ENCODE results near the gene VTCN1. TPM values are rescaled to one million over a fixed set of nuclear protein-coding genes. Genes with fewer than 3 reads are reported as not detected.
"Not testable (repeated sequence)": the region's sequence is repeated elsewhere in the genome, so short reads cannot be mapped to it uniquely, and the experiment has no call there.

The VTCN1 gene
- total RNA-seq, 2 donors from 2014 or later: not detected

DNA sequence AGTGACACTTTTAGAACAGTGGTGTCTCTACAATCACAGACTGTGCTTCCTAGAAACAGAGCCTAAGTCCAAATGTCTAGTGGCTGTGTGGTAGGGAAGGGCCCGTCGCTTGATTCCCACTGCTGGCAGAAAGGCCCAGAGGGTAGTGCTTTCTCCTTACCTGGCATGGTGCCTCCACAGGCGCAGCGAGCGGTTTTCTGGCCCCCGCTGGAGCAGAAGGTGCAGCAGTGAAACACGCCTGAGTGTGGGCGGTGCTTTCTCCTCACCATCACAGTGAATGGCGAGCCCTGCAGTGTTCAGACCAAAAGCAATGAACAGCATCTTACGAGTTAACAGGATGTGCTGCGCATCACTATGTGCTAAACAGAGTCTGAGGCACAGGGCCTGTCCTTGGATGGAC, 97.5 kb downstream of the VTCN1 start:
- intact Hi-C loops (cut with DNase I): no loop called here
- no peak for DNase-seq (ENCODE audit: low spot score)

DNA sequence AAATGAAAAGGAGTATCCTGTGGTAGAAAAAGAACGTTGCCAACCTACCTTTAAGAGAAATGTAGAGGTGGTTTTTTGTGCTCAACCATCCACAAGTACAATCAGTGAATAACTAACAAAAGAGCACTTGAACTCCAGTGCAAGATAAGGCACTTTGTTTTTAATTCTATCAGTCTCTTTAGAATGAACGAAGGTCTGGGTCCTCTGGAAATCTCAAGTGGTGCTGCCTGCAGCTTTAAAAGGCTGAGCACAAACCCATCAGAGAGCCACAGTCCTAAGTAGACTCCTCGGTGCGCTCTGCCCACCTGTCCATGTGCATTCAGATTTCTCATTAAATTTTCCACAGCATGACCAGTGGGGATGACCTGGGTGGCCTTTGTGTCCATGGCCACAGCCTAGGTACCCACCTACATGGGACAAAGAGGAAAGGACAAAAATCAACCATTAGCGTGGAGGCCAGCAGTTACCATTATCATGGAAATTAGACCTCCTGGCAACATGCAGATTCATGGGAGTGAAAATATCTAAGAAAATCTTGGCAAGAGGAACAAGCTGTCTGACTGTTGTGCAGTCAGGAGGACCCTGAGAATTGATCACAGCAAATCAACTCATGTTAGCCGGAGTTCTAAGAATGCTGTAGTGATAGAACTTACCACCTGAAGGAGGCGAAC, 98.5 kb downstream of the VTCN1 start:
- intact Hi-C loops (cut with DNase I): no loop called here

DNA sequence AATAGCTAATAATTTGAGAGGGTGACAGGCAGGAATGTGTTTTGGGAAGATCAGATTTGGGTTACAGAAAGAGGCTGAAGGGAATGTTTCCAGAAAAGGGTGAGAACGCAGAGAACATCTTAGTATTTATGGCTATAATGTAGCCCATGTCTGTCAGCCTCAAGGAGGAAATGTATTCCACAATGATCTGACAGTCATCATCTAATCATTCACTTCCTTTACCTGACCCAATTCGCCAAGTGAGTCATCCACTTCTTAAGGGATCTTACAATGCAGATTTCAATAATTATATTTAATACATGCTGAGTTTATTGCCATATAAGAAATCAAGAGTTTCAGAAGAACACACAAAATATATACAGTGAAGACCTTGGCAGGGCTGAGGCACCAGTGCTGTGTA, 100.0 kb downstream of the VTCN1 start:
- intact Hi-C loops (cut with DNase I): no loop called here
- no peak for DNase-seq (ENCODE audit: low spot score)

More for the DNA sequence above, 98.5 kb downstream of the VTCN1 start:
- DNase-seq (ENCODE audit: low spot score): no peak

- DNase-seq (ENCODE audit: low spot score): no peak
- intact Hi-C loops (cut with DNase I): no loop called here
These were observed 103.4 kb downstream of the VTCN1 start for GRCh38 chr1:117107364-117107763.

DNA sequence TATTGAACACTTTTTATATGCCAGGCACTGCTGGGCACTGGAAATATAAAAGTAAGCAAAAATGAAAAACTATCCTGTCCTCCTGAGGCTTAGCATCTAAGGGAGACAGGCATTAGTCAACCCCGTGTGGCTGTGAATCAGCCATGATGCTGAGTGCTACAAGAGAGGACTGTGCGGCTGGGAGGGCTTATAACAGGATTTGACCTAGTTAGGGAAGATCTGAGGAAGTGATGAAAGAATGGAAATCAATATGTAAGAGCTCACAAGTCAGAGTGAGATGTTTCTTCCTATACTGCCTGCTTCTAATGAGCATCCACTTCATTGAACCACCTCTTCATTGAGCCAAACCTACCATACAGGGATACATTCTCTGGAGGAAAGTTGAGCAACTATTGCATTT, 104.2 kb downstream of the VTCN1 start:
- intact Hi-C loops (cut with DNase I): no loop called here
- no peak for DNase-seq (ENCODE audit: low spot score)

- intact Hi-C loops (cut with DNase I): no loop called here
- no peak for DNase-seq (ENCODE audit: low spot score)
These were observed 105.0 kb downstream of the VTCN1 start for GRCh38 chr1:117105722-117106121.

GRCh38 chr1:117104986-117105385, 105.7 kb downstream of the VTCN1 start:
- no peak for DNase-seq (ENCODE audit: low spot score)
- intact Hi-C loops (cut with DNase I): no loop called here

- intact Hi-C loops (cut with DNase I); DNase-seq (ENCODE audit: low spot score): not testable (repeated sequence)
These were observed 108.9 kb downstream of the VTCN1 start for GRCh38 chr1:117101858-117102257.

DNA sequence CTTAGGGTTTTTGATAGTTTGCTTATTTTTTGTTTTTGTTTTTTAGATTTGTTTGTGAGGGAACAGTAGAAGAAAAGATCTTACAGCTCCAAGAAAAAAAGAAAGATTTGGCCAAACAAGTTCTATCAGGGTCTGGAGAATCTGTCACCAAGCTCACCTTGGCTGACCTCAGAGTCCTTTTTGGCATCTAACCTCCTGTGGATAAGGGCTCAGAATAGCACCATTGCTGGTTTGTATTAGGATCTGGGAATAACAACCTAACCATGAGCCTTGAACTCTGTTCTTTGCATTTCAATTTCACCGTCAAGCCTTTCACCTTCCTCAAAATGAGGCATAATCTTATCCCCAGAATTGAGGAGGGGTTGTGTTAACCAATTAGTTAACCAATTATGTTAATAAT, 109.4 kb downstream of the VTCN1 start:
- intact Hi-C loops (cut with DNase I): no loop called here
- no peak for DNase-seq (ENCODE audit: low spot score)

- no peak for DNase-seq (ENCODE audit: low spot score)
- intact Hi-C loops (cut with DNase I): no loop called here
These were observed 112.3 kb downstream of the VTCN1 start for GRCh38 chr1:117098287-117098890.

GRCh38 chr1:117097443-117097842, 113.3 kb downstream of the VTCN1 start:
- intact Hi-C loops (cut with DNase I): no loop called here

GRCh38 chr1:117096951-117097408, 113.7 kb downstream of the VTCN1 start:
- DNase-seq (ENCODE audit: low spot score): no peak
- intact Hi-C loops (cut with DNase I): no loop called here

More at GRCh38 chr1:117097443-117097842, 113.3 kb downstream of the VTCN1 start:
- DNase-seq (ENCODE audit: low spot score): no peak

DNA sequence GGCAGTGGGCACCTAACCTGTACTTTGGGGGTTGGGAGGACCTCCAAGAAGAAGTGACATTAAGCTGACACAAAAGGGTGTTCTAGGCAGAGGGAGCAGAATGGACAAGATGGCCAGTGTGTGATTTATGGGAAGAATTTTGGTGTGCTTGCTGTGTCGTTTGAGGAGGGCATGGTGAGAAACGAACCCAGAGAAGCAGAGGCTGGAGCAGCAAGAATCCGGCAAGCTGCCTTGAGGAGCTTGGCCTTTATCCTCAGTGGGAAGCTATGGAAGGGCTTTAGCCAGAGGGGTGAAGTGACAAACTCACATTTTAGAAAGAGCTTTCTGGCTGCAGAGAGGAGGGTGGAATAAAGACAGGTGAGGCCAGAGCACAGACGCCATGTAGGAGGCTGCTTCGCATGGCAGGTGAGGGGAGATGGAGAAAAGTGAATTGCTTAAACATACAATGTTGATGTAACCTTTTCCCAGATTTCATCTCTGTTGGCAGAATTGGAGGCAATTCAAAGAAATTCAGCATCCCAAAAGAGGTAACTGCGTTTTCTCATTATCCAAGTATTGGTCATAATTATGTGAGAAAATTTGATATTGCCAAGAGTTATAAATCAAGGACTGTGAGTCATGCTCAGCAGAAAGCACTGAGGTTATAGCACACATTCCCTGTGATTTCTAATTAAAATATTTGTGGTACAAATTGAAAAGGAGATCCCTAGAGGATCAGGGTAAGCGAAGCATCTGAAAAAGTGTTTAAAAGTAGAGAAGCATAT, 115.7 kb downstream of the VTCN1 start:
- intact Hi-C loops (cut with DNase I): no loop called here
- no peak for DNase-seq (ENCODE audit: low spot score)

DNA sequence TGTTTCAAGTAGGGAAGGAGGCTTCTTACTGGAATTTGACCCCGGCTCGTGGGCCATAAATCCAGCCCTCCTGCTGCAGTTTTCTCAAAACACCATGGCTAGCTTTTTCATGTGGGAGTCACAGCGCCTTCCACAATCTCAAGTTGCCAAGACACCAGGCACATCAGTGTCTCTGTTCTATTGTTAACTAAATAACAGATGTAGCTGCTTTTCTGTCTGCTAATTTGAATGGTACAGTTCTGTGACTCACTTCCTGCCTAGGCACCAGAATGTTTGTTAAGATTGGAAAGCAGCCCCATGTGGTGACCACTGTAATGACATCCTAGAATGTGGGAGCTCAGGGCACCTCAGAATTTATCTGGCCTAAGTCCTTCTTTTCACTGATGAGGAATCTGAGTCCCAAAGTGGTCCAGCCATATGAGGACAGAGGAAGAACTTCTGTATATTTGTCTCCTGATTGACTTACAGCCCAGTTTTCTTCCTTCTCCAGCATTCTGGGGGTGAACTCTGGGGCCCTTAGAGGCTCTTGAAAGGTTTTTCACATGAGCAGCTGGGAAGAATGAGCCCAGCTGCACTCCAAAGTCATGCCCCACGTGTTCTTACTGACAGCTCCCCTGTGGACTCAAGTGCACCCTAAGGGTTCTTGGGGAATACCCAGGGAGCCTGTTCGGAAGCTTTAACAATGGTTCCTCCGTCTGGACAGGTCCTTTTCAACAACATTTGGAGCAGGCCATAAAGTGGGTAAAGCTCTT, 116.7 kb downstream of the VTCN1 start:
- intact Hi-C loops (cut with DNase I): no loop called here
- DNase-seq (ENCODE audit: low spot score): no peak

Small RNA genes within 50 kb of the gene (microRNA-seq; reads per million reads assigned to microRNA genes)
- 5.5 to 7.4 reads per million in 2 donors for gene MIR942 (ENCODE audit: borderline microRNAs expressed in 2 of 2)

Other genes with a start within 250 kb of the VTCN1 start
- gene CD101, start 209.2 kb downstream of the VTCN1 start, total RNA-seq: 1 to 10 TPM; 2.1 to 2.6 TPM
- gene TTF2, start 150.6 kb downstream of the VTCN1 start, total RNA-seq: 10 to 100 TPM; 16.3 to 18.1 TPM
- 1 to 10 TPM; 3.1 to 3.9 TPM for gene TRIM45, start 89.2 kb downstream of the VTCN1 start, total RNA-seq
- 10 to 100 TPM; 47.3 to 48.7 TPM for gene MAN1A2, start 156.5 kb upstream of the VTCN1 start, total RNA-seq

All from posterior vena cava (tissue), 2 donors.